Stimulated activated CD8-positive, alpha-beta memory T cell treated with anti-CD3 and anti-CD28 coated beads, Interleukin-7, amount 100 ng/mL, for 24 hours (primary cell): ENCODE measurements around the gene UPP2.

Experiments used
- DNase-seq: peaks from one replicate; pipeline ENCODE4 v3.0.0-alpha.2; 2020; ENCODE audit warnings: low read depth

Gene UPP2

DNA sequence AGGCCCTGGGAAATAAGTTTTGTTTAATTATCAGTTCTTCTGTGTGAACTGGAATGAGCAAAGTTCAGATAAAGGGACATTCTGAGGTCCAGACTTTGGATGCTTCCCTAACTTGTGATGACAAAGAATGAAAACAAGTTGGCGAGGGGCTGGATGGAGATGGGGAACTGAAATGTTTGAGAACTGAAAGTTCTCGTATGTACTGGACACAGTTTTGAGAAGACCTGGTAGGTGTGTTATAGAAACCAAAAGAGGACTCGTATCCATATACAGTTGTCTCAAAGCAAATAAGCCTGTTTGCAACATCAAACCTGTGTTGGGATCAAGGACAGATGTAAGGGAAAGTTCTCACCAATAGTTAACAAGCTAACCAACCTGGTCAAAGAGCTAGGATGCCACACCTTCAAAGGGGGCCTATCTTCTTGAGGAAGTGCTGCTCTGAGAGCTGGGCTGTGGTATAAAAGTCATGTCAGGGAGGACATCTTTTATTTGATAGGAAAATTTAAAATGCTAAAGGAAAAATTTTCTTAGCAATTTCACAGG, at the start of gene UPP2:
UPP2 (plus strand) TSS at position 493 of the 543 bp plus-strand sequence. CDS start 188 bp downstream, outside the sequence.
- DNase-seq = no peak

DNA sequence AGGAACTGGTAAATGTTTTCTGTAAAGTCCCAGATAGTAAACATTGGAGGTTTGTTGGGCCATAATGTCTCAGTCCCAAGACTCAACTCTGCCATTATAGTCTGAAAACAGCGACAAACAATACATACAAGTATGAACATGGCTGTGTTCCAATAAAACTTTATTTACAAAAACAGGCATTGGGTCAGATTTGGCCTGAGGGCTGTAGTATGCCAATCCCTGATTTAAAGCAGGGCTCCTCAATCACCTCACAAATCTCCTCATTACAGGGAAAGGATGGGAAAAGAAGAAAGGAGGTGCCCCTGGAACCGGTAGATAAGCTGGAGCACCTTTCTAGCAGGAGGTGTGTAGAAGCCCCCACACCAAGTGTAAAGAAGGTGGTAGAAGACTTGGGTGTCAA, 48.9 kb upstream of the UPP2 start:
- DNase-seq = no peak

DNA sequence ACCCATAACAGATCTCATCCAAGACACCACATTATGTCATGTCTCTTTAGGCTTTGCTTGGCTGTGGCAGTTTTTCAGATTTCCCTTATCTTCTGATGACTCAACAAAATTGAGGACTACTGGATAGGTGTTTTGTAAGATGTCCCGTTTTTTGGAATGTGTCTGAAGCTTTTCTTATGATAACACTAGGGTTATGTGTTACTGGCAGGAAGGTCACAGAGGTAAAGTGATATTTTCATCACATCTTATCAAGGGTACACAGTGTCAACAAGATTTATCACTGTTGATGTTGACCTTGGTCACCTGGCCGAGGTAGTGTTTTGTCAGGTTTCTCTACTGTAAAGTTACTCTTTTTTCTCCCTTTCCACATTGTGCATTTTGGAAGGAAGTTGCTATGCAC, 44.8 kb upstream of the UPP2 start:
- no peak for DNase-seq

DNA sequence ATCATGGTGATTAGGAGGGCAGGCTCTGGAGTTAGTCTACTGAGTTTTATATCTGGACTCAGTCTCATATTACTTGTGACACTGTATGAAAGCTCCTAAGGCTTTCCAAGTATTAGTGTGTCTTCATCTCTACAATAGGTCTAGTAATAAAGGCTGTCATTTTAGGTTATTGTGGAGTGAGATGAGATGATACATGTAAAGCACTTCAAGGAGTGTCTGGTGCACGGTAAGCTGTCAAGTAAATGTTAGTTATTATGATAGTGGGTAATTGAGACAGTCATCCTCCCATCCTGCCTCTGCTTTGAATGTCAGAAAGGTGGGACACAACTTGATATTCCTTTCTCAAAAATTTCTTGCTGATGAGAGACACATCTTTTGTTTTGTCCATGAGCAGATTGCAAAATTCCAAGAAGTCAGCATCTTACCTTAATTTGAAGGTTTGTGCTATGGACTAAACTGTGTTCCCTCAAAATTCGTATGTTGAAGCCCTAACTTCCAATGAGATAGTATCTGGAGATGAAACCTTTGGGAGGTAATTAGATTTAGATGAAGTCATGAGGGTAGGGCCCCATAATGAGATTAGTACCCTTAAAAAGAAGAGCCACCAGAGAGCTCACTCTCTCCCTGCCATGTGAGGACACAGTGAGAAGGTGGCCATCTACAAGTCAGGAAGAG, 41.4 kb upstream of the UPP2 start:
- no peak for DNase-seq

DNA sequence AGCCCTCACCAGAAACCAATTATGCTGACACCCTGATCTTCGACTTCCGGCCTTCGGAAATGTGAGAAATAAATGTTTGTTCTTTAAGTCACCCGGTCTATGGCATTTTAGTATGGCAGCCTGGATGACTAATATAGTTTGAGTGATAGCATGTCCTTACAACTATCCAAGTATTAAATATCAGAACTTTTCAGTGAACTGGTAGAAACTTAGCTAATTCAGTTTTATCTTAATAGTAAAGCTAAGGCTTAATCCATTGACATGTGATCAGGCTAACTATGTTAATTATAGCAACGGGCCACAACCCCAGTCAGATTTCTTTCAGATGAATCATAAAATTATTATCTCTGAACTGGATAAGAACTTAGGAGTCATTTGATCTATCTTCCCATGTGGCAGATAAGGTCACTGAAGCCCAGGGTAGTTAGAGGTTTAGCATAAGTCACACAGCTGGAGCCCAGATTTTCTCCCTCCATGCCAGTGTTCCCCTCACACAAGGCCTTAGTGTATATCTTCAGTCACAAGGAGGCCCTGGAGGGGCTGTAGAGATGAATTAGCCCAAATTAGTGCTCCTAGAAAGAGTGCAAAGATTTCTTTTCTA, 40.7 kb upstream of the UPP2 start:
- DNase-seq = no peak

DNA sequence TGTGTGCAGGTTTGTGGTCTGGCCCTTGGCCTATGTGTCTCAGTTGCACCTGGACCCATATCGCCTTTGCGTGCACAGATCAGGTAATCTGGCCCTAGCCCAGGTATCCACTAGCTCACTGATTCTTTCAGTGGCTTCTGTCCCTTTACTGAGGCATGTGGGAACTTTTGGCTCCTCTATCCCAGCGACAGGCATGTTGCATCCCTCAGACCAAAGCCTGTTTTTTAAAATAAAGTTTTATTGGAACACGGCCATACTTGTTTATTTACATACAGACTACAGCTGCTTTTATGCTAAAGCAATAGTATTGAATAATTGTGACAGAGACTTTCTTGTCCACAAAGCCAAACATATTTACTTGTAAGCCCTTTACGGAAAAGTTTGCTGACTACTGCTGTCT, 39.9 kb upstream of the UPP2 start:
- DNase-seq = no peak

DNA sequence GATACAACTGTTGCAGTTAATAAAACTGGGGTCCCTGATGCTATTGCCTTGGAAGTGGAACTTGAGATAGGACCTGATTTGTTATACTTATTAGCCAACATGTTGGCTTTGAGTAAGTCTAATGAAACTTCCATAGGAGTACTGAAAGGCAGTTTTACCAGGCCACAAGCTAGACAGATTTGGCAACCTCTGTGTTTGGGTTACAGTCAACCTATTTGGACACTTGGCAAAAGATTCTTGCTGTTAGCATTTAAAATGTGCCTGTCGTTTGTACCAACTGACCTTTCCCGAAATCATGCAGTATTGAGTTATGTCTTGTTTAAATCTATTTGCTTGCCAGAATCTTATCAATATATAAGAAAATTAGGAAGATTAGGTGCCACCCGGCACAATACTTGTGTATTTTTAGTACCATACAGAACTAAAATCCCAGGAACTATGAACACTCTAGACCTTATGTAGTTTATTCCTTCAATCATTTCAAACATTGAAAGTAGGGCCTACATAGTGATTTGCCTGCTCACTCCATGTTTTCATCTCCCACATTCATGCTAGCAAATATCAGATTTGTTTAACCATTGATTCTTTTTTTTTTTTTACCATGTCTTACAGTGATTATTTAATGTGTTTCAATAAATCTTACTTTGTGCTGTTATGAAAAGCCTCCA, 35.5 kb upstream of the UPP2 start:
- no peak for DNase-seq

DNA sequence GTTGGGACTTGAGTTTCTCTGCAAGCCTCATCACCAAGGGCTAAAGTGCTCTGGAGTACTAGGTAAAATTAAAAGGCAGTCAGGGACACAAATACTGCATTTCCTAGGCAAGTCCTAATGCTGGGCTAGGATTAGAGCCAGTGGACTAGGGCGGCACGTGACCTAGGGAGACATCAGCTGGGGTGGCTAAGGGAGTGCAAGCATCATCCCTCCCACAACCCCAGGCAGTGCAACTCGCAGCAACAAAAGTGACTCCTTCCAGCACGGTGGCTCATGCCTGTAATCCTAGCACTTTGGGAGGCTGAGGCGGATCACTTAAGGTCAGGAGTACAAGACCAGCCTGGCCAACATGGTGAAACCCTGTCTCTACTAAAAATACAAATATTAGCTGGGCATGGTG, 30.7 kb upstream of the UPP2 start:
- no peak for DNase-seq

DNA sequence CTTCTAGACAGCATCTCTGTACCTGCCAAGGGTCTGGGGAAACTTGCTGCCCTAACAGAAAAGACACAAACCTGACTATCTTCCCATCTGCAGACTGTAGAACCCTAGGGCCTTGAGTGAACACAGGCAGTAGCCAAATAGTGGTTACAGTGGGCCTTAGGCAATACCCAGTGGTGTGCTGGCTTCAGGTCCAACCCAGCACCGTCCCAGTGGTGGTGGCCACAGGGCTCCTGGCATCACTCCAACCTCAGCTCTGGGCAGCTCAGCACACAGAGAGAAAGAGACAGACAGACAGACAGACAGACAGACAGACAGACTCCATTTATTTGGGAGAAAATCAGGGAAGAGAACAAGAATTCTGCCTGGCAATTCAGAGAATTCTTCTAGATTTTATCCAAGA, 29.3 kb upstream of the UPP2 start:
- DNase-seq = no peak

DNA sequence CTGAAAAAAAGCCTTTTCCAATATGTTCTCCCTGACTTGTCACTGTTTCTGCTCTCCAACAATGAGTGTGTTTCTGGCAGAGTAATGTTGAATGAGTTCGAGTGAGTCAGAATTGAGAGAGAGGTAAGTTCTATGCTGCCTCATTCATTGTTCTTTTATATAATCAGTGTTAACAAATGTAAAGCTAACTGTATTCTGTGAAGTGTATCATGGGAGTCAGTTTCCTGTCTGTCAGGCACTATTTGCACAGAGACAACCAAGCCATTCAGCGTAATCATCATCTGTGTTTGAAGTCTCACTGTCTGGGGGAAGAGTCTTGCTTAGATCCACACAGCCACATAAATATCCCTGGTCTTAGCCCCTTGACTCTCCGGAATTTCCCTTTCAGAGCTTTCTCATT, 22.0 kb upstream of the UPP2 start:
- no peak for DNase-seq

DNA sequence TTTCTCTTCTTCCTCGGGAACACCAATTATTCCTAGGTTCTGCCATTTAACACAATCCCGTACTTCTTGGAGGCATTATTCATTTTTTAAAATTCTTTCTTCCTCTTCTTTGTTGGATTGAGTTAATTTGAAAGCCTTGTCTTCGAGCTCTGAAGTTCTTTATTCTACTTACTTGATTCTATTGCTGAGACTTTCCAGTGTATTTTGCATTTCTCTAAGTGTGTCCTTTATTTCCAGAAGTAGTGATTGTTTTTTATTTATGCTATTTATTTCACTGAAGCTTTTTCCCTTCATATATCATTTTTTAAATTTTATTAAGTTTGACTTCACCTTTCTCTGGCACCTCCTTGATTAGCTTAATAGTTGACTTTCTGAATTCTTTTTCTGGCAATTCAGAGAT, 13.6 kb upstream of the UPP2 start:
- no peak for DNase-seq

DNA sequence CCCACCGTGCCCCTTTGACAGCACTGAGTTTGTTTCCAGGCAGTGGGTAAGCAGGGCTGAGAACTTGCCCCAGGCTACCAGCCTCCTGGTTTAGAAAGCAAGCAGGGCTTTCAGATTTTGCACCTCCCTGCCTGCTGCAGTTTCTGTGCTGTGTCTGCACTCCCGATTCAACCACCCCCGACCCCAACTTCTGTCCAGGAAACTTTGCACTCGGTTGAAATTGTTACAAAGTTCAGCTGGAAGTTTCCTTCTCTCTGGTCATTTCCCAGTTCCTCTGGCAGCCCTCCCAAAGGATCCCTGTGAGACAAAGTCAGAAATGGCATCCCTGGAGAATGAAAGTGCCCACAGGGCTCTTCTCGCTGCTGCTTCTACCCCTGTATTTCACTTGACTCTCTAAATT, 12.4 kb upstream of the UPP2 start:
- no peak for DNase-seq

DNA sequence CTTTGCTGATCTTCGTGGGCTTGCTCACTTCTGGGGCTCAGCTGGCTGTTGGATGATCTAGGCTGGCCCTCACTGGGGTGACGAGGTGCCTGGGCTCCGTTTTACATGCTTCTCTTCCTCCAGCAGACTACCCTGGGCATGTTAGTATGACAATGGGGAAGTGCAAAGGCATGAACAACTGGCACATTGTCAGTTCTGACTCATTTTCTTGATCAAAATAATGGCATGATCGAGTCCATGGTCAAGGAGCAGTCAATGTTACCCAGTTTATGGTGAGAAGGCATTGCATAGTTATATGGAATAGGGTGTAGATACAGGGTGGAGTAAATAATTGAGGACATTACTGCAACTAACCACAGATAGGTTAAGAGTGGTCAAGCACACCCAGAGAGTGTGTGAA, 10.0 kb upstream of the UPP2 start:
- DNase-seq = no peak

DNA sequence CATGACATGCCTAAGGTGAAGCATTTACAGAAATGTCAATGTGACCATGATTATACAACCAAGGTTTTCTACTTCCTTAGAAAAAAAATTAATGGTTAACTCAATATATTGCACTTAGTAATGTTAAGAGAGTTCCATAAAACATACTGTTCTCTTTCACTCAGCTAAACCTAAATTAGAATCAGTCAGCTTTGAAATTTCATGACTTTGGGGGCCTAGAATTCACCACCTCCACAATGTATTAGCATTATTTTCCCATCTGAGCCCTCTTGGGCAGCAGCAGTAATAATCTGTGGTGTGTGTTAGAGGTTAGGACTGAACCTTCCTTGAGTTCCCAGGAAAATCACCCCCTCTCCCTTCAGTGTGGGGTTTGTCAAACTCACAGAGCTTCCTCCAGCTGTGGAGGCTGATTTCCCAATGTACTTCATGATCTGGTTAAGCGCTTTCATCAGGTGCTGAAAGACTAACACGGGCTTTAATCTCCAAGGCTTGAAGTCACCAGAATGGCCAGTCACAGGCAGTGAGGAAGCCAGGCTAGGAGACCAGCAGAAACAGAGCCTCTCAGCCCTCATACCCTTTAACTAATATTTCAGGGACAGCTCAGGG, 7.1 kb upstream of the UPP2 start:
- no peak for DNase-seq

DNA sequence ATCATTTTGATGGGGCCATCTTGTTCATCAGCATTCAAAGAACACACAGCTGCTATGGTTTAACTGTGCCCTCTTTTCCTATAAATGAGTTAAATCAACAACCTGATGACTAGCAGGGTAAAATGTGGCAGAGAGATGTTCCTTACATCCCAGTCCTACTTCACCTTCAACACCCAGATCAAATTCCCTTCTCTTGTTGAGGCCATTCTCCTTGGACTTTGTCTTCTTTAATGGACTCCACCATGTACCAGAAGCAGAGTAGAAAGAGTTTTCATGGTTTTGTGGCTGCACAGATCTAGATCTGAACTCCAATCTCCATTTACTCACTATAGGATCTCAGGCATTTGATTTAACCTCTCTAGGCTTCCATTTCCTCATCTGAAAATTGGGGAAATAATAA, 6.4 kb upstream of the UPP2 start:
- no peak for DNase-seq

DNA sequence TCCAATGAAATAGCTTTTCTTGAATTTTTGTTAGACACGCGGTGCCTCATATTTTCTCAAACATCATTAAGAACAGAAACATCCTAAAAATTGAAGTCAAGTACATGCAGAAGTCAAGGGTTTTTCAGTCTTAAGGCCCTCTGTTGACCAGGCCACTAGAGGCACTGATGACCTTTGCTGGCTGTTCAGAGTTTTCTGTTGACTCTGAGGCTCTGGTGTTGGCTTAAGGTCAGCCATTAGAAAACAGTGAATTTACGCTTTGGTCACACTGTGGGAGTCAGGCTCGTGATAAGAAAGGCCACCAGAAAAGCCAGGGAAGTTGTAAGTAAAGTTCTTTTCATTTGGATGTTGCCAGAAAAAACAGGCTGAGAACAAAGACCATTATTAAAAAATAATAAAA, 5.8 kb upstream of the UPP2 start:
- no peak for DNase-seq

DNA sequence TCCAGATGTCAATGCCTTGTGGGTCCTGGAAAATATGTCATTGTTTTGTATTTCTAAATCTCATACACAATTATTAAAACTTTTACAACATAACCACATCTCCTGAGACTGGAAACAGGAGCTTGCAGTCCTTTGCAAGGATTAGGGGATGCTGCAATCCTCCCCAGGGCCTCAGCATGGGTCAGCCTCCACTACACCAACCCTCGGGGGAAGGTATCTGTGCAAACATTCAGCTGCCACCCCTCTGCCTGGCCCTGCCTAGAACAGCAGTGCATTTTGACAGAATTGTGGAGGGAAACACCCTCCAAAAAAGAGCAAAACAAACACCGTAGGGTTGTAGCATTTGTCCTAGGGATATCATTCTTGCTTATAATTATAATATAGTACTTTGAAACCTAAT, 4.2 kb upstream of the UPP2 start:
- DNase-seq = no peak

DNA sequence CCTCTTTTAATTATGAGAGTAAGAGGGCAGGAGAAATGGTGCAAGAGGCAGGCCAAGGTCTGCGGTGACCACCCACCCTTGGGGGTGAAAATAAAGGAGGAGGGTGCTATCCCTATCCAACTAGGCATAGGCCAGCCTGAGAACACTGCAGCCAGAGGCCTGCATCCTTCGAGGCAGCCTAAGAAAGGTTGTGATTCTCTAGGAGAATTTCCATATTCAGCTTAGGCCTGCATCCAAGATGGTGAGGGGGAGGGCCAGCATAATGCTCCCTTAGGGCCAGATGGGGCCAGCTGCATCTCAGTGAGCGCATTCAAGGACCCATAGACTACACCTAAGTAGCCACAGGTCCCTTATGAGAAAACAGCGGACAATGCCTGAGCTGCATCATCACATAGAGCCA, 3.5 kb upstream of the UPP2 start:
- no peak for DNase-seq

DNA sequence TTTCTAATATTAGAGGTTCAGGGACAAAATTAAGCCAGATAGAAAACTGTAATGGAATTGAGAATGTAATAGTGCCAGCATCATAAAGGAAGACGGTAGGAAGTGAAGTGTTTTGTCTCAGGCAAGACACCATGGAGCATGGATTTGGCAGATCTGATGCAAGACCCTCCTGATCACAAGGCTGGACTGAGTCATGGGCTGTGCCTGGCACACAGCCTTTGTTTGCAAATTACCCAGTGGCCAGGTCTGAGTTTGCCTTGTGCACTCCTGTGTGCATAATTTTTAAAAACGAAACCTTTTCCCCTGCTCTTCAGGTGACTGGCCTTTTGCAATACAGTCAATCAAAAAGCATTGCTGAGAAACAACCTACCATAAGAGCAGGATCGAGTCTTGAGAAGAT, 2.0 kb upstream of the UPP2 start:
- DNase-seq = no peak

DNA sequence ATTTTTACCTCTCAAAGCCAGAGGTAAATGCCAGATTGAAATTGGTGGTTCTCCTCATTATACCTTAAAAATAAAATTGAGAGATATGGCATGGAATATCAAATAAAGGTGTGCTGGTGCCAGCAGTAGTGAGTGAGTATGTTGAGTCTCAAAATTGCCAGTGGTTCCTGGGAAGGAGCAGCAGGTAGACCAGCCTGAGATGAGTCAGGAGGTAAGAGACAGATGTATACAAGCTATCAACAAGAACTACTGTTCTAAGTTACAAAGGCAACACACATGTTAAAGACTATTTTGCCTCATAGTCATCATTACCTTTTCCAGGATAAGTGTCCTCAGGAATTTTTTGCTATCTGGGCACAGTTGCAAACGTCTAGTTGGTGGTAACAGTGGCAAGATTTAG, 1.3 kb upstream of the UPP2 start:
- DNase-seq = no peak

DNA sequence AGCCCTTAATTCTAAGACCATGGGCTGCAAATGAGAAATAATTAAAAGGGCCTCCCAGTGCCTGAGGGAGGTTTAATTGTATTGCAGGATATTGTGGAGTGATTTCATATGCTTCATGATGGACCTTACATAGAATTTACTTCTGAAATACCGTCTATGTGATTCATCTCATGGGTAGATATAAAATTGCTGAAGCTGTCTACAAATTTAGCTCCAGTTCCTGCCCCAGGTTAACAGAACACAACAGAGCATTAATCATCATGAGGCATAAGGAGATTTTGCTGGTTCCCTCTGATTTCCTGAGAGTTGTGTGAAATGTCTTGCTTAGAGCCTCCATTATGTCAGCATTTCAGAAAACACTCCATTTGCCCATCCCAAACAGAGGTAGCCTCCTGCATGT, 770 bp downstream of the UPP2 start:
- no peak for DNase-seq

DNA sequence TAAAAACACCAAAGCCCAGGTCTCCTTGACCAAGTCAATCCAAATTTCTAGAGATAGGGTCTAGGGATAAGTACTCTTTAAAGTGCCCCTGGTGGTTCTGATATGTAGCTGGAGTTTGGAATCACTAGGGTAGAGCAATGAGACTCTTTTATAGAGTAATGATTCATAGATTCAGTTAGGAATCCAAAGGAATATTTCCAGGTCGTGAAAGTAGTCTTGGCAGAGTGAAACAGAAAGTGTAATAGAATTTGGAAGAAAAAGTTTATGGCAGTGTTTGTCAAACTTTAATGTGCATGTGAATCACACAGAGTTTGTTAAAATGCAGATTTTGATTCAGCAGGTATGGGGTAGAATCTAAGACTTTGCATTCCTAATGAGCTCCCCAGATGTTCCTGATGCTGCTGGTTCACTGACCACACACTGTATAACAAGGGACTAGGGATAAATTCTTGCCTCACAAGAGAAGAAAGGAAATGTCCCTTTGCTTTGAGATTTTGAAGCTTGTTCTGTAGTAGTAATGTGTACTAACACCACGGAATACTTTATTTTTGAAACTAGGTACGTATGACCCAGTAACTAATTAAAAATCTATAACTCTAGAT, 1.8 kb downstream of the UPP2 start:
- no peak for DNase-seq

DNA sequence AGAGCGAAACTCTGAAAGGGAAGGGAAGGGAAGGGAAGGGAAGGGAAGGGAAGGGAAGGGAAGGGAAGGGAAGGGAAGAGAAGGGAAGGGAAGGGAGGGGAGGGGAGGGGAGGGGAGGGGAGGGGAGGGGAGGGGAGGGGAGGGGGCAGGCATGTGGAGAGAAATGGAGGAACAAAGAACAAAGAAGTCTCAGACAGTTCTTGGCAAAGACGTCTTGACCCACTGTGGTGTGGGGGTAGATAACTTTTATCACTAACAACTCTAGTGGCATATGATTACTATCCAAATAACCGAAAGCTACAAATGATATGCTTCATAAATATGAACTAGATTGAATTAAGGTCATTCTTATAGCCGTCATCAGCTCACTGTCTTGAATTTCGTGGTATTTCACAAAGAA, 3.2 kb downstream of the UPP2 start:
- no peak for DNase-seq
